Measurements from ENCODE around the gene RASSF5.

RASSF5 gene, protein sequence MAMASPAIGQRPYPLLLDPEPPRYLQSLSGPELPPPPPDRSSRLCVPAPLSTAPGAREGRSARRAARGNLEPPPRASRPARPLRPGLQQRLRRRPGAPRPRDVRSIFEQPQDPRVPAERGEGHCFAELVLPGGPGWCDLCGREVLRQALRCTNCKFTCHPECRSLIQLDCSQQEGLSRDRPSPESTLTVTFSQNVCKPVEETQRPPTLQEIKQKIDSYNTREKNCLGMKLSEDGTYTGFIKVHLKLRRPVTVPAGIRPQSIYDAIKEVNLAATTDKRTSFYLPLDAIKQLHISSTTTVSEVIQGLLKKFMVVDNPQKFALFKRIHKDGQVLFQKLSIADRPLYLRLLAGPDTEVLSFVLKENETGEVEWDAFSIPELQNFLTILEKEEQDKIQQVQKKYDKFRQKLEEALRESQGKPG

GRCh38 chr1:206507284-206508129, at the start of gene RASSF5:
TSS of gene RASSF5 (plus strand) at chr1:206507531. CDS start at chr1:206507603, 72 bp downstream.
- peak within 1 kb of the TSS; percentile 61 for H3K4me3 ChIP-seq (ENCODE audit: low read depth, low read length)
- peak; percentile 65 for DNase-seq (ENCODE audit: low read depth)
- no peak for TF ChIP-seq CTCF (conservative IDR thresholded peaks at IDR 0.05; ENCODE audit: low read depth, low read length)

DNA sequence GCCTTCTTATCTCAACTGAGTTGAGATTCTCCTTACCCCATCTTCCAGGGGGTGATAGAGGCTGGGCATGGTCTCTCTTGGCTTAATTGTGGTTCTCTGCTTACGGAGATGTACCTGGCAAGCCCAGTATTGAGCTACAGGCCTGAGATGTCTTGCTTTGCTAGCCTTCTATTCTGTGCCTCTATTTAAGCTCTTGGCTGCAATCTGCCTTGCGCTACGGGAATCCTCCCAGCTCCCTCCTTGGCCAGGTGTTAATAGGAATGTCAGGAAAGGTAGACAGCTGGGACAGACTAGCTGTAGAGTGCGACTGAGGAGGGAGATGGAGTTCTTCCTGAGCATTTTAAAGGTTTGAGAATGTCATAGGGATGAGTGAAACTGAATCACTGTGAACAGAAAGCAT, 47.6 kb upstream of the RASSF5 start:
- no peak for TF ChIP-seq CTCF (conservative IDR thresholded peaks at IDR 0.05; ENCODE audit: low read depth, low read length)
- DNase-seq (ENCODE audit: low read depth) = no peak
- no peak overlapping the region for H3K4me3 ChIP-seq (ENCODE audit: low read depth, low read length)

DNA sequence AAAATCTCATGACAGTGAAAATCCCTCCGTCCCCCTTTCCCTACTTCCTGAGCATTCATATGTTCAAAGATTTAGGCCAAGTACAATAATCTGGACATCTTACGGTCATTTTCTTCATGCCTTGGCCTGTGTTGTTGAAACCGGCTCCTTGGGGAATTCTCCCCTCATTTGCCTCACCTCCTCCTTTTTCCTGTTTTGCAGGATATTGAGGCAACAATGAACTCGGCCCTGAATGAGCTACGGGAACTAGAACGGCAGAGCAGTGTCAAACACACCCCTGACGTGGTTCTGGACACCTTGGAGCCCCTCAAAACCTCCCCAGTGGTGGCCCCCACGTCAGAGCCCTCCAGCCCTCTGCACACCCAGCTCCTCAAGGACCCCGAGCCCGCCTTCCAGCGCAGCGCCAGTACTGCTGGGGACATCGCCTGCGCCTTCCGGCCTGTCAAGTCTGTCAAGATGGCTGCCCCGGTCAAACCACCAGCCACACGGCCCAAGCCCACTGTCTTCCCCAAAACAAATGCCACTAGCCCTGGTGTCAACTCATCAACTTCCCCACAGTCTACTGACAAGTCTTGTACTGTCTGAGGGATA, 46.4 kb upstream of the RASSF5 start:
- H3K4me3 ChIP-seq (ENCODE audit: low read depth, low read length) = no peak overlapping the region
- TF ChIP-seq CTCF (conservative IDR thresholded peaks at IDR 0.05; ENCODE audit: low read depth, low read length) = no peak
- DNase-seq (ENCODE audit: low read depth) = no peak

DNA sequence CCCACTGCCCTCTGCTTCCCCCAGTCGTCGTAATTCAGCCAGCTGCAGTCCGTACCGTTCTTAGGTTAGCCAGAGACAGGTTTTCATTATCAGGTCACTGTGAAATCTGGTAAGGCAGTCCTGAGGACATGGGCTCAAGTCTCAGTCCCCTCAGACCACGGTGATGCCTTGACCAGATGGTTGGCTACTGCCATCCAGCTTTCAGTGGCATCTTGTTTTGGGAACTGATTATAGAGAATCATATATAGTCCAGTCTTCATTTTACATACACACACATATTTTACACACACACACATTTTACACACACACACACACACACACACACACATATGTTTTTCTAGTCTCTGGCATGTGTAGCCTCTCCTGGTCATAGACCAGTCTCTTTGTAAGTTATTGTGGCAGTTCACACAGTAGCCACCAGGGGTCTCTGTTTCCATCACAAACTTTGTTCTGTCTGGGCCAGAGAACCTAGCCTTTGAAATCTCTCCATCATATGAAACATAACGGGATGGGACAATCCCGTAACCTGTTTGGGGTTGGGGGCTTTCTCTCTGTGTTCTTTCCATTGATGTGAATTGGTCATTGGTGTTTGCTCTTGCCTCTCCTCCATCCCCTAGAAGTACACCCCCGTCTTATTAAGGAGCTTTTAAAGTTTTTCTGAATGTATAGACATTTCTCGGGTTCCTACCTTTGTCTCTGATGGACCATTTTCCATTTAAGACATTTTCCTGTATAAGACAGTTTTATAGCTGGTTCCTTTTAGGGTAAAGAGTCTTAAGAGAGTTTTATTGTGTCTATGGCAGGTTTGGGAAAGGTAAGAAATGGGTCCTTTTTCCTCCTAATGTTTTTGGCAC, 45.5 kb upstream of the RASSF5 start:
- no peak overlapping the region for H3K4me3 ChIP-seq (ENCODE audit: low read depth, low read length)
- DNase-seq (ENCODE audit: low read depth) = peak; percentile 85
- TF ChIP-seq CTCF (conservative IDR thresholded peaks at IDR 0.05; ENCODE audit: low read depth, low read length) = peak; percentile 80

DNA sequence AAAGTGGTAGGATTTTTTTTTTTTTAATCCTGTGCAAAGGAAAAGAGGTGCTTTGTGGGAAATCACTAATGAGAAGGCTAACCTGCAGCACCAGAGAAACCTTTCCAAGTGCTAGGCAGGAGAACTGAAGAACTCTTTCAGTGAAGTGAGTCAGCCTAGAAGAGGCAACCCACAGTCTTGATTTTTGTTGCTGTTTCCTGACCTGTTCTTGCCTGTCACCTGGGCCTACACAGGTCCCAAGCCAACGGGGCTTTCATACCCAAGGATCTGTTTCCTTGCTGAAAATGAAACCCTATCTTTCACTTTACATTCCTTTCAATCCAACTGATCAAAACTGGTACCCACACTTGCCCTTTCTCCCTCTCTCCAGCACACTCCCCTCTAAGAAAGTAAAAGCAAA, 44.2 kb upstream of the RASSF5 start:
- no peak overlapping the region for H3K4me3 ChIP-seq (ENCODE audit: low read depth, low read length)
- DNase-seq (ENCODE audit: low read depth) = no peak

More for the DNA sequence above, 44.2 kb upstream of the RASSF5 start:
- TF ChIP-seq CTCF (conservative IDR thresholded peaks at IDR 0.05; ENCODE audit: low read depth, low read length) = no peak

All from choroid plexus epithelial cell (primary cell).